GM12892 (cell line): ENCODE measurements around the gene YY1.

Experiments used
- POLR2A ChIP-seq: IDR thresholded peaks from 2 replicates; pipeline ENCODE4 v1.6.1; 2011; ENCODE audit warnings: low read depth, low read length, control low read depth
- POLR2AphosphoS5 ChIP-seq: IDR thresholded peaks from 2 replicates; pipeline ENCODE4 v1.6.1; 2011; ENCODE audit warnings: low read depth, low read length, control low read depth
- TAF1 ChIP-seq: IDR thresholded peaks from 2 replicates; pipeline ENCODE4 v1.6.1; 2011; ENCODE audit warnings: low read depth, mild to moderate bottlenecking, control low read depth, low read length, borderline replicate concordance

DNA sequence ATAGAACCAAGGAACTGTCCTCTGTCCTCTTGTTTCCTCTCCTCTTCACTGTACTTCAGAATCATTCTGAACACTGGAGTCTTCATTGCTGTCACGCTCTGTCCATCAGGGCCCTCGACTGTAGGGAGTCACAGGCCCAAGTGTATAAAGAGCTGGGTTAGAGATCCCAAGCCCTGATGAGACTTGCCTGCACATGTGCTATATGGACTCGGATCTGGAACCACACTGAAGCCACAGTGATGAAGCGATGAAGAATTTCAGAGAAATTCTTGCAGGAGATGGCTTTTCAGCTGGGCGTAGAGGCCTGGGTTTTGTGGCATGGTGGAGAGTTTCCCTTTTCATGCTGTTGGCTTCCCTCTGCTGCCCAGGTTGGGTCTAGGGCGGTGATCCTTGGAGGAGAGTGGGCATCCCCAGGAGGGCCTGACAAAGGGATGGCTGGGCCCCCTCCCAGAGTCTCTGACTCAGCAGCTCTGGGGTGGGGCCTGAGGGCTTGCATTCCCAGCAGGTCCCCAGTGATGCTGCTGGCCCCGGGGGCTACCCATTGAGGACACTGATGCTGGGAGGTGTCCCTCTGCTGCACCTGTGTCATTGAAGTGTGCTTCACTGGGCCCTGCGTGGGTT, 39.6 kb upstream of the YY1 start:
- TF ChIP-seq POLR2AphosphoS5 (no peak), TAF1 (no peak), POLR2A (no peak)
